ENCODE data around the gene DGKE. TPM values are rescaled to one million over a fixed set of nuclear protein-coding genes. Genes with fewer than 3 reads are reported as not detected.

Gene DGKE
- total RNA-seq: 2.2 TPM
- long read RNA-seq, partial matches to known transcripts: 1 of 3 reads
- long read RNA-seq, other reads (novel, unspliced or antisense): 2 of 3 reads

DNA sequence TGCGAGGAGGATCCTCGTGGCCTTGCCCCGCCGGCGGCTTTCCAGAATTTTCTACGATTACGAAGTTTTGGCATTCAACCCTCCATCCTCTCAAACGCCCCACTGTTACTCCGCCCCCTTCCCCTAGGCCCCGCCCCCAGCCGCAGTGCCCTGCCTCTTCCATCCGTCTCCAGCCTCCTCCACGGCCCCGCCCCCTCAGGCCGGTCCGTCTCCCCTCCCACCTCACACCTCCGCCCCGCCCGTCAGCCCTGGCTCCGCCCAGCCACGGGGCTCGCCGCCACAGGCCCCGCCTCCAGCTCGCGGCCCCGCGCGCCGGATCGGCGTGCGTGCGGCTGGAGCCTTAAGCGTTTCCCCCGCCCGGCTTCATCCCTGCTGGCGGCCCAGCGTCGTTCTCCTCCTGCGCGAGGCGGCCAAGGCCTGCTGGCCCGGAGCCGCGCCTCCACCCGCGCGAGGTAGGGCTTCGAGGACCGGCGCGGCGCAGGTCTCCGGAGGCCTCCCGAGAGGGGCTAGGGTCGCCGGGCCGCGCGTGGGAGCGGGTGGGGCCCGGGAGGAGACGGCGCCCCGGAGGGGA is at the start of gene DGKE, which contains the start of gene C17orf67:
Gene DGKE, plus strand, starts transcription at position 343 of the 571 bp plus-strand sequence. CDS start 645 bp downstream, outside the sequence.
Gene C17orf67, minus strand, starts transcription at position 112 of the 571 bp plus-strand sequence. CDS start 18,110 bp downstream, outside the sequence.
- peak; percentile 99 for DNase-seq (ENCODE audit: low spot score)
- intact Hi-C loops (cut with DNase I): loop anchor here (2.0 kb wide), 1 partner anchor 79 kb away; no protein-coding TSS in a partner anchor

- no peak for DNase-seq (ENCODE audit: low spot score)
- intact Hi-C loops (cut with DNase I): no loop called here
These were observed 48.5 kb upstream of the DGKE start for GRCh38 chr17:56785405-56785804.

- intact Hi-C loops (cut with DNase I): no loop called here
- DNase-seq (ENCODE audit: low spot score): no peak
These were observed 47.8 kb upstream of the DGKE start for GRCh38 chr17:56785997-56786680.

- intact Hi-C loops (cut with DNase I): no loop called here
- no peak for DNase-seq (ENCODE audit: low spot score)
These were observed 46.9 kb upstream of the DGKE start for GRCh38 chr17:56786989-56787482.

GRCh38 chr17:56792267-56792666 is 41.7 kb upstream of the DGKE start:
- DNase-seq (ENCODE audit: low spot score): no peak
- intact Hi-C loops (cut with DNase I): no loop called here

DNA sequence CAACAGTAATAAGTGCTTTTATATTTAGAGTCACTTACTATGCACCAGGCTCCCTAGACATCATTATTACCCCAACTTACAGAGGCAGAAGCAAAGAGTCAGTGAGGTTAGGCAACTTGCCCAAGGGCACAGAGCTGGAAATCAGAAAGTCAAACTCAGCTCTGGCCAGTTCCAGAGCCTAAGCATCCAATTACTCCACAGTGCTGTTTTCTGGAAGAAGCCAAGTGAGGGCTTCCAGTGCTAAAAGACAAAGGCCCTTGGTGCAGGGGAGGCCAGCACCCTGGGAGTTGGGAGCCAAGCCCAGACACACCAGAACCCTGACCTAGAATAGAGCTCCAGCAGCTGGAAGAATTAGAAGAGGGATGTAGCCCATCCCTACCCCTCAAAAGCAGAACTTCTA is 40.4 kb upstream of the DGKE start:
- no peak for DNase-seq (ENCODE audit: low spot score)
- intact Hi-C loops (cut with DNase I): no loop called here

DNA sequence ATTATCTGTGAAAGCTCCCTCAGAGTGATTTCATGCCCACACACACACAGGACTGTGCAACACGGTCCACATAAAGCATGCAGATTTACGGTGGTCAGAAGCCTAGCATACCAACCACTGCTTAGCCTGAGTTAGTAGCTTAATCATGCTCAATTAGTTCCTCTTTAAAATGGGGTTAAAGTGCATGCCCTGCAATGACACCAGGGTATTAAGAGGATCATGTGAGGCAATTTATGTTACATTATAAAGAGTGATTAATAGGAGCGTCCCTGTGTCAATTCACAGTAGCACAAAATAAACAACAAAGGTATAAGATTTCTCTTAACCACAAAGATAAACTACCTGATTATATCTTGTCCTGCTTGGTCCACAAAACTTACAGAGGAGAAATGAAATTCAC is 40.0 kb upstream of the DGKE start:
- intact Hi-C loops (cut with DNase I): no loop called here

DNA sequence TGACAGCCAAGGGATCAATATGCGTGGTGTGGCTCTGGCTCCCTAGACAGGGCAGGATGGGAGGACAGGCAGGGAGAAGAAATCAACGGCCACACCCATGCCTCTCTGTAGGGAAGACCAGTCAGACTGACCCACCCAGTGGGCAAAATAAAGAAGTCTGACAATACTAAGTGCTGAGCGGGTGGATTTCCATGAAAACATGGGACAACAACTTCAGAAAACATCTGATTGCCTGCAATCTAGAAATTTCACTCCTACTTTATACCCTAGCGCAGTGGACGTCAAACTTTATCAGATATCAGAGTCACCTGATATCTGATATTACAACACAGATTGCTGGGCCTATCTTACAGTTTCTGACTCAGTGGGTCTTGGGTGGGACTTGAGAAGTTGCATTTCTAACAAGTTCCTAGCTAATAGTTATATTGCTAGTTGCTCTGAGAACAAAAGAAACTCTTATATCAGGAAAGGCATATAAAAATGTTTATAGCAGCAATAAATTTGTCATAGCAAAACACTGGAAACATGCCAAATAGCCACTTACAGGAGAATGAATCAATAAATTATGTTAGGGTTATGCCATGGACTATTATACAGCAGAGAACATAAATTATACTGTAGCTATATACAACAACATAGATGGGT is 38.6 kb upstream of the DGKE start:
- DNase-seq (ENCODE audit: low spot score): no peak
- intact Hi-C loops (cut with DNase I): no loop called here

More for the DNA sequence above, 40.0 kb upstream of the DGKE start:
- no peak for DNase-seq (ENCODE audit: low spot score)

DNA sequence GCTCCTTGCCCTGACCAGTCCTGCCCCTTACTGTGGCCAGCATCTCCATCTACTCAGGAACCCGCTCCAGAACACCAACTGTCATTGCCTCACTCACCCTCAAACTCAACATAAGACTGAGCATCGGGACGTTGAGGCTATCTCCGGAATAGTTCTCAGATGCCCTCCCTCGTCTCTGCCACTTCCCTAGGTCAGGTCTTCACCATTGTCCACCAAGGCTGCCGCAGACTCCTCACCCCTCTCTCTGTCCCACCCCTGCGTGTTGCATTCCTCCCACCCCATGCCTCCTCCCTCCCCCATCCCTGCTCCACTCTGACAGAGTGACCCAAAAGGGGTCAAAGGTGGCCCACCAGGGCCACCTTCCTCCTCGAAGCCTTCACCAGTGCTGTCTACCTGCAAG is 37.4 kb upstream of the DGKE start:
- no peak for DNase-seq (ENCODE audit: low spot score)
- intact Hi-C loops (cut with DNase I): no loop called here

DNA sequence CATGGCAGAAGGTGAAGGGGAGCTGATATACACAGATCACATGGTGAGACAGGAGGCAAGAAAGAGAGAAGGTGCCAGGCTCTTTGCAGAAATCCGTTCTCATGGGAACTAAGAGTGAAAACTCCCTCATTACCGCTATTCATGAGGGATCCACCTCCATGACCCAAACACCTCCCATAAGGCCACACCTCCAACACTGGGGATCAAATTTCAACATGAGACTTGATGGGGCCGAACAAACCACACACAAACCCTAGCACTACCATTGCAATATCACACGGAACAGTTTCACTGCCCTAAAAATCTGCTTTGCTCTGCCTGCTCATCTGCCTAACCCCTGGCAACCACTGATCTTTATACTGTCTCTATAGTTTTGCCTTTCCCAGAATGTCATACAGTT is 35.0 kb upstream of the DGKE start:
- intact Hi-C loops (cut with DNase I): no loop called here
- no peak for DNase-seq (ENCODE audit: low spot score)

DNA sequence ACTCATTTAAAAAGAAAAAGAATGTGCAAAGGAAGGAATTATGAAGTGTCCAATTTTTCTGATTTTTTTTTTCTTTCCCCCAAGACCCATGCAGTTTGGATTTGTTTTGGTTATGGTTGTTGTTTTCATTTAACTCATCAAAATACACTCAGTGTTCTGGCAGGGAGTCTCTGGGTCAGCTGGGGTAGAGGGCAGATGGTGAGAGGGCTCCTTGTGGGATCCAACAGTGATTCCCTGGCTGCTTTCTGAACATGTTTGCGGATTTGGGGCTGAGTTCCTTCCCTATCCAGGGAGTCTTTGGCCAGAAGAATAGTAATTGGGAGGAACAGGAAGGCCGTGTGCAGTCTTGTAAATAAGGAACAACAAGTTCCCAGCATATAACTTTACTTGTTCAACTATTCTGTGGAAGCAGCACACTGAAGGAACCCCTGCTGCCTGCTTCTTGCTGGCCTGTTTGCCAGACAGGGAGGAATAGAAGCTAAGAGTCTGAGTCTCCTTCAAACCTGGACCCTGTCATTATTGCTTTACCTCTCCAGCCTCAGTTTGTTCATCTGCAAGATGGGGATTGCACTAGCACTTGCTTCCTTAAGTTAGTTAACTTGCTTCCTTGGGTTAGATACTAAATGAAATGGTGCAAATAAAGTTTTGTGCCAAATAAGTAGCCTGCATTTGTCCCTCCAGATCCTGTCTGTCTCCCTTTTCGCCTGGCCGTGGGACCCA is 32.3 kb upstream of the DGKE start:
- no peak for DNase-seq (ENCODE audit: low spot score)
- intact Hi-C loops (cut with DNase I): no loop called here

GRCh38 chr17:56803071-56803470 is 30.9 kb upstream of the DGKE start:
- no peak for DNase-seq (ENCODE audit: low spot score)
- intact Hi-C loops (cut with DNase I): no loop called here

GRCh38 chr17:56804454-56804853 is 29.5 kb upstream of the DGKE start:
- no peak for DNase-seq (ENCODE audit: low spot score)
- intact Hi-C loops (cut with DNase I): no loop called here

DNA sequence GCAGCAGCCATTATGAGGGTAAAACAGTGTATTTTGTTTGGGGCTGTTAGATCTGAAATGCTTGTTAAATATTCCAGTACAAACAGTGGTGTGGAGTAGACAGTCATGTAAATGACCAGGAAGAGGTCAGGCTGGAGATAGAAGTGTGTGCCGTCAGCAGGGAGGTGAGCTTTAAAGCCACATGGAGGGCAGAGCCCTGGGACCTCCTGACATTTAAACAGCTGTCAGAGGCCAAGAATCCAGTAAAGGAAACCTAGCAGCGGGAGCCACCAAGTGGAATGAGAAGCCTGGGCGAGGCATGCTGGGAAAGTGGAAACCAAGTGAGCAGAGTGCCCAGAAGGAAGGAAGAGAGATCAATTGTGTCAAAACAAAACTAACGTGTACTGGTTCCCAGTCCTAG is 27.0 kb upstream of the DGKE start:
- intact Hi-C loops (cut with DNase I): no loop called here
- no peak for DNase-seq (ENCODE audit: low spot score)

DNA sequence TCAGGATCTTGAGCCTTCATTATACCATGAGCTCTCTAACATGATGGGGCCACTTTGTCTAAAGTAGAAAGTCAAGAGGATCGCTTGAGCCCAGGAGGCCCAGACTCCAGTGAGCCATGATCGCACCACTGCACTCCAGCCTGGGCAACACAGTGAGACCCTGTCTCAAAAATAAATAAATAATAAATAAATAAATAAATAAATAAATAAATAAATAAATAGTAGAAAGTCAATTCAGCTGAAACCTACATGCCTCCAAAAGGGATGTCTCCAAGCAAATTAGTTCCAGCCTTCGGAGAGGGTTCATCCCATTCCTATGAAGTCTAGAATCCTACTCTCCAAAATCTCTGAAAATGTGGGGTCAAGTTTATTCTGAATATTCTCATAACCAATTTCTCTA is 26.2 kb upstream of the DGKE start:
- DNase-seq (ENCODE audit: low spot score): no peak
- intact Hi-C loops (cut with DNase I): no loop called here

- intact Hi-C loops (cut with DNase I): no loop called here
- no peak for DNase-seq (ENCODE audit: low spot score)
These were observed 25.4 kb upstream of the DGKE start for GRCh38 chr17:56808503-56808902.

DNA sequence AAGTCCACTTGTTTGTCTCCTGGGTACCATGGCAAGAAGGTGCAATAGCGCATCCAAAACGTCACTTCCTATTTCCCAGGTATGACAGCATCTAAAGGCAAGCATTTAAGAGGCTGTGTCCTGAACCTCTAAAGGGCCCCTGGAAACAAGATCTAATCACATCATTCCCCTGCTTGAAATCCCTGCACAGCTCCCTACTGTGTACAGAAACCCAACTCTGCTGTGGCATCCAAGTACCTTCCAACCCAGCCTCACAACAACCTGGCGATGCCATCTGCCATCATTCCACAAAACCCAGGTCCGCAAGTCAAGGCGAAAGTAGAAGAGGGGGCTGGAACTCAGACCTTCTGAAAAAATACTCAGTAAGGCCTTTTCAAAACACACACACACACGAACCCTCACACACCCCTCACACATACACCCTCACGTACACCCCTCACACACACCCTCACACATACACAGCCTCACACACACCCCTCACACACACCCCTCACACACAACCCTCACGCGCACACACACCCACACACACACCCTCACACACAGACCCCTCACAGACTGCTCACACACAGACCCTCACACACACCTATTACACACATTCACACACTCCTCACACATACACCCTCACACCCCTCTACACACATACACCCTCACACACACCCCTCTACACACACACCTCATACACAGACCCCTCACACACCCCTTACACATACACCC is 24.7 kb upstream of the DGKE start:
- no peak for DNase-seq (ENCODE audit: low spot score)
- intact Hi-C loops (cut with DNase I): no loop called here

GRCh38 chr17:56809820-56810179 is 24.2 kb upstream of the DGKE start:
- DNase-seq (ENCODE audit: low spot score): no peak
- intact Hi-C loops (cut with DNase I): no loop called here

- DNase-seq (ENCODE audit: low spot score): no peak
- intact Hi-C loops (cut with DNase I): no loop called here
These were observed 23.6 kb upstream of the DGKE start for GRCh38 chr17:56810343-56810742.
